SK-N-DZ (cell line): ENCODE data around the gene KMT2C.

Experiments used
- DNase-seq: peaks from one replicate; pipeline ENCODE4 v3.0.0-alpha.2; 2015; ENCODE audit warnings: low spot score
- small RNA-seq, 2 experiments: library from RNA; depleted of rRNA; stranded (forward); fragments of <200 nt; gene quantifications; one replicate each; pipeline ENCODE3, GENCODE V24; 2014

KMT2C gene

DNA sequence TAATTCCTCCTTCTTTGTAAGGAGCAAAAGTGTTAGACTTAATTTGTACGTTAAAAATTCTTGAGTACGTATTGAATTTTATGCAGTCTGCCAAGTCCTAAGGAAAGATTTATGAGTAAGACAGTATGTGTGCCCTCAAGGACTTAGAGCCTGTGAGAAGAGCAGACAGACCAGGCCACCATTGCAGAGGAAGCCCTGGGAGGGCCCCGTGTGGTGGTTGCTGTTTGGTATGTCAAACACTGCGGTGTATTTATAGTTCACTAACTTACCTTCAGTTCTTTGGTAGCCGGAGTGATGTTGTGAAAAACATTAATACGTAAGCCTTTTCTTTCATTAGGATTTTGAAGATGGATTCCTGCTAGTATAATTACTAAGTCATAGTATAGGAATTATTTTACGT lies 327.4 kb downstream of the KMT2C start:
- DNase-seq: no peak

- no peak for DNase-seq
Observed at GRCh38 chr7:152107945-152108344, 327.9 kb downstream of the KMT2C start.

- no peak for DNase-seq
Observed at GRCh38 chr7:152106990-152107389, 328.8 kb downstream of the KMT2C start.

GRCh38 chr7:152105205-152105604 lies 330.6 kb downstream of the KMT2C start:
- no peak for DNase-seq

DNA sequence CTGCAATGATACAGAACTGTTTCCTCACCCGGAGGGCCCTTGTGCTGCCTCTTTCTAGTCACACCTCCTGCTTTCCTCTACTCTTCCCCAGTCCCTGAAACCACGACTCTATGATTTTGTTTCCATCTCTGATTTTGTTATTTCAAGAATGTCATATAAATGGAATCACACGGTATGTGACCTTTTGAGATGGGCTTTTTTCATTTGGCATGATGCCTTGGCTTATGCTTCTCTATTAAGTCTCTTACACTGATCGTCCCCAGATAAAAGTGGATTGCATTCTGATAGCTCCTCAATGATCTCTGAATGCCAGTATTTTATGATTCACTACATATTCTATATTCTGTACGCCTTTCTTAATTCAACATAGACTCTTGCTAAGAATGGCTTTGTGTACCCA lies 332.1 kb downstream of the KMT2C start:
- DNase-seq: no peak

GRCh38 chr7:152103066-152103465 lies 332.7 kb downstream of the KMT2C start:
- DNase-seq: no peak

DNA sequence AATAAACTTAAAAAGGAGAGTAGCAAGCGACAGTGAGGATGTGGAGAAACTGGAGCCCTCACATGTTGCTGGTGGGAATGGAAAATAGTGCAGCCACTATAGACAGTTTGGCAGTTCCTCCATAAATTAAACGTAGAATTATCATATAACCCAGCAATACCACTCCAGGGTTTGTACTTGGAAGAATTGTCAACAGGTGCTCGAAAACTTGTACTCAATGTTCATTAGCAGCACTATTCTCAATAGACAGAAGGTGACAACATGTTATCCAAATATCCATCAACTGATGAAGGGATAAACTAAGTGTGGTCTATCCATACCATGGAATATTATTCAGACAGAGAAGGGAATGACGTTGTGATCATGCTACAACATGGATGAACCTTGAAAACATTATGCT lies 338.5 kb downstream of the KMT2C start:
- no peak for DNase-seq

GRCh38 chr7:152095771-152096170 lies 340.0 kb downstream of the KMT2C start:
- no peak for DNase-seq

DNA sequence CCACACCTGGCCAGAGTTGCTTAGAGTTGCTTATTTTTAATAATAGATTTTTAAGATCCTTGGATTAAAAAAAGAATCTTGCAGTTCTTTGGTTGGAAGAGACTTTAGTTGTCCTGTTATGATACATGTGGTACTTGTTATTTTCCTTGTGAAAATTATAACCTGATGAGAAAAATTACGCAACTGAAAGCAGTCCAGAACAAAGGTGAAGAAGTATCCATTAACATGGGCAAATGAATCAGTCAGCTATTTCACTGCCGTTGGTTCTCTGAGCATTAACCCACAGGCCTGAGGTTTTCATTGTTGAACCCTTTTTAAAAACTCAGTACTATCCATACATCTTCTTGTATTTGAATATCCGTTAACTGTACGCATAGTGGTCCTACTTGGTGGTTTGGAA lies 342.1 kb downstream of the KMT2C start:
- DNase-seq: no peak

DNA sequence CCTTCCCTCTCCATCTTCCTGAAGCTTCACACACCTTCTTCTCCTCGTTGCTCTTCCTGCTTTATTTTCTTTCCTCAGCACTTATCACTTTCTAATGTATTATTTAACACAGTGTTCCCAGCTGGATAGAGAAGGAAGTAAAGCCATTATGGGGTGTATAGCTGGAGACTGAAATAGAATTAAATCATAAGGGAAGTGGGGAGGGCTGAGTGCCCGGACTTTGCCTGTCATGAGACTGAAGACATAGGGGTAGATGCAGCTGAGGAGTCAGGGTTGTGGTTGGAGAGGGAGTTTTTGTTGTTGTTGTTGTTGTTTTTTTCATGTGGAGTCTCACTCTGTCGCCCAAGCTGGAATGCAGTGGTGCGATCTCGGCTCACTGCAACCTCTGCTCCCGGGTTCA lies 345.1 kb downstream of the KMT2C start:
- DNase-seq: no peak

DNA sequence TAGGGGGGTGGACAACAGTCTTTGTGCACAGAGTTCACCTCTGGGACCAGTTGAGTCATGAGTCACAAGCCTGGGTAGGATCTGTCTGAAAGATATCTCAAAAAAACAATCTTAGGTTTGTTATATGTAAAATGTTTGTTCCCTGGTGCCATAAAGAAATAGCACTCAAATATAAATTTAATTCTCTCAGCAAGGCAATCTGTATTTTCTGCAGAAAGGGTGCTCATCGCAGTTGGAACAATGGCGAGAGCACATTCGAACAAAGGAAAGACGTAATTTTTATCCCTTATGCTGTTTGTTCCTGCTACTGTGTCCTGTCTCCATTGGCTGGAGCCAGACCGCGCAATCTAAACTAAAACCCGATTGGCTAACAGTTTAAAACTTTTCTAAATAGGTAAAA lies 346.6 kb downstream of the KMT2C start:
- DNase-seq: no peak

GRCh38 chr7:152086513-152086912 lies 349.3 kb downstream of the KMT2C start:
- DNase-seq: no peak

- DNase-seq: no peak
Observed at GRCh38 chr7:152085131-152085530, 350.7 kb downstream of the KMT2C start.

Small RNA genes lying within 50 kb of the gene (small RNA-seq; reads per million reads assigned to genes)
- gene AC104692.1 (0 reads per million in 2 experiments), gene AC104692.2 (0 reads per million in 2 experiments), gene RF00019 (0 reads per million in 2 experiments)
